ENCODE results near the gene ADI1.
"Not testable (repeated sequence)": the region's sequence is repeated elsewhere in the genome, so short reads cannot be mapped to it uniquely, and the experiment has no call there.

ADI1 gene

DNA sequence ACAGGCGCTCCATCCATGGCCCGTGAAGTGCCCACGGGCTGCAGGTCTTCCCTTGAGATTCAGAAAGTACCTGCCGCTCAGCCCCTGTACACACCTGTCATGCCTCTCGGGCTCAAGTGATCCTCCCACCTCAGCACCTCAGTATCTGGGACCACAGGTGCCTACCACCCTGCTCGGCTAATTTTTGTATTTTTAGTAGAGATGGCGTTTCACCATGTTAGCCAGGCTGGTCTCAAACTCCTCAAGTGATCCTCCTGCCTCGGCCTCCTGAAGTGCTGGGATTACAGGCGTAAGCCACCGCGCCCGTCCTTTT is 26.9 kb downstream of the ADI1 start:
- DNase-seq, result not testable (repeated sequence)

DNA sequence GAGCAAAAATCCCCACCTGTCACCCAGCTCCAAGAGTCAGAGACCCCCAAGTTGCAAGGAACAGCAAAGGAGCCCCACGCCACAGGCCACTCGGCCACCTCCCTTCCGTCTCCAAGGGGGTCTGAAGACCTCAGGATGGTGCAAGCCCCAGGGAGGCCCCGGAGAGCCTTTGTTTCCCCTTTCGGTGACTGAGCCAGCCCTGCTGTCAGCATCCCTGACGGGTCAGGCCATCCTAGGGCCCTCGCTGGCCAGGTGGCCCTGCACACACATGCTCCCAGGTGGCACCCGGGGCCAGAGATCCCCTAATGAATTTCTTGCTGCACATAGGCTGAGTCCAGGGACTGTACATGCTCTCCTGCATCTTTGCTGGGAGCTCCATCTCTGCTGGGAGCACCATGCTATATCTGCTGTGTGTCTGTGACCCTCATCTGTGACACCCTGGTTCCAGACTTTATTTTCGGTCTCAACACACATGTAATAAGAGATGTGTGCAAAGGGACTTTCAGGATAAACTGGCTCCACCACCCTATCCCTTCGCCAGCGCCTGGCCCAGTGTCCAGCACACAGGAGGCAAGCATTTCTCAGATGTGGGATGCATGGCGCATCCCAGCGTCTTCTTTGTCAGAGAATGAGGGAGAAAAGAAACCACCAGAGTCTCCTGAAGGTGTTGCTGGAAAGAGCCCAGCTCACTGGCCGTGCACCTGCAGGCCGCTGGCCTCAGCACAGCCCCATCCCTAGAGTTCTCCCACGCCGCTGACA is 27.4 kb downstream of the ADI1 start:
- DNase-seq, result no peak

DNA sequence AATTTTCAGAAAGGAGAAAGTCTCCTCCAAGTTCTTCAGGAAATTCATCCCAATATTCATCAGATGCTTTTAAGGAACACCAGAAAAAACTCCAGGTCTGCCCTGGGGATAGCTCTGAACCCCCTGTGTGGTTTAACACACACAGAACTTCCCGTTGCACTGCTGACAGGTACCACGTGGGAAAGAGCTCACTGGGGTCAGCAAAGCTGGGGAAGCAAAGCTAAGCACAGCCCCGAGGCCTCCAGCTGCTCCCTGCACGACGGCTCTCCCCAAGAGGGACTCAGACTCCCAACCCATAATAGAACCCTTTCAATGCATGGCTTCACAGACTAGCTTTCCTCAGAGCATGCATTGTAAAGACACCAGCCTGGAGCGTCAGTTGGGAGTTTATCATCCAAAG is 28.0 kb downstream of the ADI1 start:
- DNase-seq, result no peak

DNA sequence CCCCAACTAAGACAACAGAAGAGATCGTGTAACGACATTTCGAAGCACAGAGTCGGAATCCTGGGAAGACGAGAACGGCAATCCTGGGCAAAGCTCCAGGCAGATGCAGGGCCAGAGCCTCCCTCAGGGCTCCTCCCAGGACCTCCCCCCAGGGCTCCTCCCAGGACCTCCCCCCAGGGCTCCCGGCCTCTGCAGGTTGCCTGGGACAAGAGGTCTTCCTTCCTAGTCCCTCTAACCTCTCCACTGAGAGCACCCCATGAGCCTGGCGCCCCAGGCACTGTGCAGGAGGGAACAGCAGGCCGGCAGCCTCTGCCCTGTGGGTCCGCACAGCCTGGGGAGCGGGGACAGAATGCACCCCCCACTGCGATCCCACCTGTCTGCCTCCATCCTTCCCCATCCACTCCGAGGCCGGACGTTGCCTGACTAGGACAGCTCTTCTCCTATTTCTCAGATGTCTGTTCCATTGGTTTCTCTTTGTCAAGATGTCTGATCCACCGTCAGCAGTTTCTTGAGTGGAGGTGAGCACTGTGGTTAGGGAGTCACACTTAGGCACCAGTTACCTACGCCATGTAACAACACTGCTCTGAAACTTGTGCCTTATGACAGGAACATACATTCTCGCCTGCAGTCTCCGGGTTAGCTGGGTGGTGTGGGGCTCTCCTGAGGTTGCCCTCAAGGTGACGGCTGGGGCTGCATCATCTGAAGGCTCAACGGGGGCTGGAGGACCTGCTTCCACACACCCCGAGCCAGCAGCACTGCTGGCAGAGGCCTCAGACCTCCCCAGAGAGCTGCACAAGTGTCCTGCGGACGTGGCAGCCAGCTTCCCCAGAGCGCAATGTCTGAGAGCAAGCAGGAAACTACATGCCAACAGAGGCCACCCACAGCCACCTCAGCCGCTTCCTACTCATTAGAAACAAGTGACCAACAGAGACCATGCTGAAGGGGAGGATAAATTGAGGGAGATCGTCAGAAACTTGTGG is 28.9 kb downstream of the ADI1 start:
- no peak for DNase-seq

DNA sequence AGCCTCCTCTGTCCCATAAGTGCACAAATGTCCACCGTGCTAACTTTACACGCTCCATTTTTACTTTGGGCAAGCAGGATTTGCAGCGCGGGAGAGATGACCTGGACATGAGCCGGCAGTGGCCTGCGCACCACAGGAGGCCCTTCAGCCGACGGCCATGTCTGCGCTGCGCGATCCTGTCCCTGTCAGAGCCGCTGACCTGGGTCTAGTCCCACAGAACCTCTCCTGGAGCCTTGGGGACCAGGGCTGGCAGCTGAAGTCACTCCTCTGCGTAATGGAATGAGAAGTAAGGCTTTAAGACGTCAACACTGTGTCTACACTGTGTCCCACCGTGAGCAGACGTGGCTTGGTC is 29.6 kb downstream of the ADI1 start:
- no peak for DNase-seq

DNA sequence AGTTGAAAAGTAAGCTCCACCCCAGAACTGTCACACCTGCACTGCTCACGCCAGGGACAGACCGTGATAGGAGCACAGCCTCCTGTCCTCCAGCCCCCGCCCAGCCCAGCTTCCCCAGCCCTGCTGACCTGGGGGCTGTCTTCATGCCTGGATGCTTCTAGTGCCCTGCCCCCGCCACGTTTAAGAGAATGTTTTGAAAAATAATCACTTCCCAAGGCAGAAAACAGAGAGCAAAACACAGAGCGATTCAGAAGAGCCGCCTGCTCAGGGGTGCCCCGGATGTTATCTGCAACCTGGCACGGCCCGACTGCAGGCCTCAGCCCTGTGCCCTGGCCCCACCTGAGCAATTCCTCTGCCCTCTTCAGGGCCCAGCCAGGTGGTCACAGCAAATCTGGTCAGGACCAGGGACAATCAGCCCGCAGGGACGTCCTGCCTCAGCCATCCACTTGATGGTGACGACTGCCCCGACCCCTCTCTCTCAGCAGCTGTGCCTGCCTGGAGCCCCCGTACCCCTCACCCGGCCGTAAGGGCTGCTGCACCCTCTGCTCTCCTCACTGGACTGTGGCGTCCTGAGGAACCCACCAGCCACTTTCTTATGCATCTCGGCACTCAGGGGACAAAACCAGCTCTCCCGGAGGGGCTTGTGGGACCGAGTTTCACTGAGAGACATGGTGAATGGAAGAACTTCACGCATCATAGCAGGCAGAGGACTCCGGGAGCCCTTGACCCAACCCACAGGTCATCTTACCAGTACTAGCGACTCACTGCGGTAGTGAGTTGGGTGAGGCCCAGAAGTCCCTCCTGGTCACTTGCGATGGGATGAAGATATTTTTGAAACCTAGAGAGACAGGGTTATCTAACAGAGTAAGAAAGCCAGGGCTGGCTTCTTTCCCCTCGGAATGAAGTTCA is 30.2 kb downstream of the ADI1 start:
- no peak for DNase-seq

DNA sequence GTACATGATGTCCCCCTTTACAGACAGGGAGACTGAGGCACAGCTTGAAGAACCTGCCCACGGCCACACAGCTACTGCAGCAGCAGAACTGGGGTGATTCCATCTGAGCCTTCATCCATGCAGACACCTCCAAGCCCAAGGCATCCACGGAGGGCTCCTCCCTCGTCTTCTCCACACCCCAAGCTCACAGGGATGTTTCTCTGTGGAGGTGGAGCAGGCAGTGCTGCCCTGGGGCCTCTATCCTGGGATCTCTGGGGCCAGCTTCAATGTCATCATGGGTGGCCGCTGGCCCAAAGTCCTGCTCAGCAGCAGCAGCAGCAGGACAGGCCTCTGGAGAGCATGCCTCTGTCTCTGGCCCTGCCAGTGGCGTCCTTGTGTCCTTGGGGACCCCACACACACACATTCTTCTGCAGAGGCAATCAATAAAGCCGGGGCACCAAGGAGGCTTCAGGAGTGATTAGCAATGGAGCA is 31.2 kb downstream of the ADI1 start:
- DNase-seq, result no peak

DNA sequence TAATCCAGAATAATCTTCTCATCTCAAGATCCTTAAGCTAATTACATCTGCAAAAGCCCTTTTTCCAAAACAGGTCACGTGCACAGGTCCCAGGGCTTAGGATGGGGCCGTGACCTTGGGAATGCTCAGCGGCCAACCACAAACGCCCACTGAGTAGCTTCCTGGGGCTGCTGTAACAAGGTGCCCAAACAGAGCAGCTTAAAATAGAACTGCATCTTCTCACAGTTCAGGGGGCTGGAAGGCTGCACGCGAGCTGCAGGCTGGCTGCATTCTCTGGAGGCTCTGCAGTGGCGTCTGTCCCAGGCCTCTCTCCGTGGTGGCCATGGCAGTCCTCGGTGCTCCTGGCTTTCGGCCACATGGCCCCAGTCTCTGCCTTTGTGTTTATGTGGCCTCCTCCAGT is 31.9 kb downstream of the ADI1 start:
- no peak for DNase-seq

DNA sequence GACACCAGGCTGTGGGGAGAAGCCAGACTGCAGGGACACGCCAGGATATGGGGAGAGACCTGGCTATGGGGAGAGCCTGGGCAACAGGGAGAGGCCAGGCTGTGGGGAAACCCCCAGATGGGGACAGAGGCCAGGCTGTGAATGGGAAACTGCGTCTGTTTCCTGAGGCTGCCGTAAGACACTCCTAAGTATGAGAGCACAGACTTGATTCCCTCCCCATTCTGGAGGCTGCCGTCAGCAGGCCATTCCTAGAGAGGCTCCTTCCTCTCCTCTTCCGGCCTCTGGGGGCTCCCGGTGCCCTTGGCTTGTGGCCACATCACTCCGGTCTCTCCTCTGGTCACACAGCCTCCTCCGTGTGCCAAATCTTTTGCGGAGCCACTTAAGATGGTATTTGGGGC is 32.3 kb downstream of the ADI1 start:
- DNase-seq, result no peak

DNA sequence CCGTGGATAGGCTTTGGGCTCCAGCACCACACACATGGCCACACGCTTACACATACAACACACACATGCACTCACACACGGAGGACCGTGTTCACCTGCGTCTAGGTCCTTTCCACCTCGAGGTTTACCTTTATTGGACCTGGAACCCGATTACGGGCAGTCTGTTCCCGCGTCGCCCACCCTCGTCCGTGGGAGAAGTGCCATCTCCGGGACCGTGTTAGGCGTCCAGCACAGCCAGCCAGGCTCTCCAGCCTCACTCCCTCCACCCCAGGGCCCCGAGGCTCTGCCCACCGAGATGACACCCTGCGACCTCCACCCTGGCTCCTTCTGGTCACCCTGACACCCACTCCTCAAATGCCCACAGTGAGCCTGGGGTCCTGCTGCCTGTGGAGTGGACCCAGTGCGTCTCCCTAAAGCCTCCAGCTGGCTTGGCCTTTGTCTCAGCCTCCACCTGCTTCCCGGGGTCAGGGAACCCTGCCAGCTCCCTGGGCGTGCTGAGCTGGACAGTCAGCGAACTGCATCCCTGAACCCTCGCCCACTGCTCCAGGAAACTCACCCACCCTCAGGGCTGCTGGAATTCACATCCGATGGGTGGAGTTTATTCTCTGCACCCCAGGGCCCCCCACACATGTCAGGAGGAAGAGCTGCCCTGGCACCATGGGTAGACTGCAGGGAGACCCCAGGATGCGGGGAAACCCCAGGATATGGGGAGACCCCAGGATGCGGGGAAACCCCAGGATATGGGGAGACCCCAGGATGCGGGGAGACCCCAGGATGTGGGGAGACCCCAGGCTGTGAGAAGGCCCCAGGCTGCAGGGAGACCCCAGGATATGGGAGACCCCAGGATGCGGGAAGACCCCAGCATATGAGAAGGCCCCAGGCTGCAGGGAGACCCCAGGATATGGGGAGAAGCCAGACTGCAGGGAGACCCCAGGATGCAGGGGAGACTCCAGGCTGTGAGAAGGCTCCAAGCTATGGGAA is 33.0 kb downstream of the ADI1 start:
- DNase-seq, result no peak

DNA sequence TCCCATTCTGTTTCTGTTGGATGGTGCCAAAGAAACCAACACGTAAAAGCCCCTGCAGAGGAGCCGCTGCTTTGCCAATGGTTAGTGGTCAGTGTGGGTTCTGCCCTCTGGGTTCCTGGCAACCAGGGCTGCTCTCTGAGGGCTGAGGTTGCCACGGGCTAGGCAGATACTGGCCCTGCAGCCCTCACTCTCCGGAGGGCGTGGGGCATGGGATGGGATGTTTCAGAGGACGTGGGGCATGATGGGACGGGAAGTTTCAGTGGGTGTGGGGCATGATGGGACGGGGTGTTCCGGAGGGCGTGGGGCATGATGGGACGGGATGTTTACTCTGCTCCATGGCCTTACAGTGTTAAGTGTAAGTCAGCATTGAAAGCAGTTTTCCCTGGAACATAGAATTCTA is 34.2 kb downstream of the ADI1 start:
- DNase-seq, result no peak

DNA sequence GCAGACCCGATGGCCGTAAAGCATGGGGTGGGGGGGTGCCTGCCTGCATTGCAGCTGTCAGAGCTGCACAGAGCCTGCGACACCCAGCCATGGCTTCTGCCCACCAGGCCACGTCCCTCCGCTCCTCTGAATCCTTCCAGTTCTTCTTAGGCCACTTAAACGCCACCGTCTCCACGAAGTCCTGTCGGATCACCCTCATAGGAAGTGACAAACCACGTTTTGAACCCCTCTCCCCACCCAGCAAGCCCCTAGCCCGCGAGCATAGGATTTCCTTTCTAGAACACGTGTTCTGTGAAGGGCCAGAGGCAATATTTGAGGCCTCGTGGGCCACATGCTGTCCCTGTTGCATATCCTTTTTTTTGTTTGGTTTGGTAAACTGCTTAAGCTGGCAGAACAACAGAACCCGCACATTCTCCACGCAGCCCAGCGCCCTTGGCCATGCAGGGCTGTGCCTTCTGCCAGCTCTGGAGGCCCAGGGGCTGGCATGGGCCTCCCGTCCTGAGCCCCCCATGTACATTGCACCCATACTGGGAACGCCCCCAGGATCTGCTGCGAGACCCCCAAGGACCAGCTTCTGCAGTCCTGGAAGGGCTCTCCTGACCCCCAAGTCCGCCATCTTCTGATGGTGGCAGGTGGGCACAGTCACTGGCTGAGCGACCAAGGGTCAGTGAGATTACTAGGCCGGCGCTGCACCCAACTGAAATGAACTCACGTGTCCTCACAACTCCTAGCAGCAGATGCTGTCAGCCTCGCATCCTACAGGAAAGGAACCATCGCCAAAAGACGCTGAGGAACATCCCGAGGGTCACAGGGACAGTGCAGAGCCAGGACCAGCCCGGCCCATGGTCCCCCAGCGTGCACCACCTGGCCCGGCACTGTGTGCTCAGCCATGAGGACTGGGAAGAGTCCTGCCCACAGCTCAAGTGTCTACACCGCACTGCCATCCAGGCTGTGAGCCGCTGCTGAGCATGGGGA is 35.1 kb downstream of the ADI1 start:
- no peak for DNase-seq

DNA sequence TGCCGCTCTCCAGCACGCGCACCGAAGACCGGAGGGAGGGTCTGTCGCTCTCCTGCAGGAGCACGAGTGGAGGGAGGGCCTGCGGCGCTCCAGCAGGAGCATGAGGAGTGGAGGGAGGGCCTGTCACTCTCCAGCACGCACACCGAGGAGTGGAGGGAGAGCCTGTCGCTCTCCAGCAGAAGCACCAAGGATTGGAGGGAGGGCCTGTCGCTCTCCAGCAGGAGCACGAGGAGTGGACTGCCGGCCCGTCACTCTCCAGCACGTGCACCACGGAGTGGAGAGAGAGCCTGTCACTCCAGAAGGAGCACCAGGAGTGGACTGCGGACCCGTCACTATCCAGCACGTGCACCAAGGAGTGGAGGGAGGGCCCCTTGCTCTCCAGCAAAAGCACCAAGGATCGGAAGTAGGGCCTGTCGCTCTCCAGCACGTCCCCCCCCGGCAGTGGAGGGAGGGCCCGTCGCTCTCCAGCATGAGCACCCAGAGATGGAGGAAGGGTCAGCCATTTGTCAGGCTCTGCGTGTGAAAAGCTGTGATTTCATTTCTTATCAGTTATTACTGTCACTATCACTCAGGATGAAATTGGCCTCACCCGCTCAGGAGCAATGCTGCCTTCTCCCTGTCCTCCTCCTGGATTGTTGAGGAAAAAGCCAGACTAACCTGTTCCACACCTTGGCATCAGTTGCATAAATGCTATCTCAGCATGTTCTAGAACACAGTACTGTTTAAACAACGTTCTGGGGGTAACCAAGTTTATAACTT is 35.9 kb downstream of the ADI1 start:
- DNase-seq, result no peak

DNA sequence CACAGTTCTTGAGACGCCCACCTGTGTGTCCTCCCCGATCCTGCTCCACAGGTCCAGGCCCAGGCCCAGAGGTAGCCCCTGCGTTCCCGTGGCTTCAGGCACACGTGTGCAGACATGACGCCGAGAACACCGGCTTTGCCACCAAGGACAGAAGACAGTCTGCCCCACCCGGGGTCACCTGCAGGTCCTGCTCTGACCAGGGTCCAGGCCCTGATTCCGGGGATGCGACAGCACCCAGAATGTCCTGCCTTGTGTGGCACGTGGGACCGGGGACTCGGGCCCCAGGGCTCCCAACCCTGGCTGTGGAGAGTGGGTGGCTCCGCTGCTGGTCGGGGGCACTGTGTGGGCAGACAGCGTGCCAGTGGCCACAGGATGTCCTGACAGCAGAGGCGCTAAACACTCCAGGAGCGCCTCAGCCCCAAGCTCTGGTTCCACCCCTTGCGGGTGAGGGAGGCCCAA is 36.9 kb downstream of the ADI1 start:
- no peak for DNase-seq

DNA sequence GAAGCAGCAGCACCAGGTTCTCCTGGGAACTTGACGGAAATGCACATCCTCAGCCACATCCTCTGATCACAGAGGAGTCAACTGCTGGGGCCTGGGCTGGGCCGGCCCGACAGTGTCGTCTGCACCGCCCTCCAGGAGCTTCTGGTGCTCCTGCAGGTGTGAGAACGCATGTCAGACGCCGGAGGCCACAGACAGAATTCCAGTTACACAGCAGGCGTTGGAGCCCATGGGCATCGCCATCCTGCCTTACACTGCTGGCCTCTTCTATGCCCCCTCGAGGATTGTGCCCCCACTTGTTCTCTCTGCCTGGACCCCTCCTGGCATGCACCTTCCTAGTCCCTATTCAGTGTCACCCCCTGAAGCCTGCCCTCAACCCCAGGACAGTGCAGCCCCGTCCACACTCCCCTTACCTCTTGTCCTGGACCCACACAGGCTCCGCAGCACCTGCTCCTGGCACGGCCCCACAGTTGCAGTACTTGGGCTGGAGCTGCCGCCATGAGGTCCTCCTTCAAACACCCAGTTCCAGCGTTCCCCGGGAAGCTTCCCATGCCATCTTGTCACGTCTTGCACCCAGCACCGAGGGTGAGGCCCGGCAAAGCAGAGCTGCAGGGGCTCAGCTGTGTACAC is 37.5 kb downstream of the ADI1 start:
- no peak for DNase-seq

DNA sequence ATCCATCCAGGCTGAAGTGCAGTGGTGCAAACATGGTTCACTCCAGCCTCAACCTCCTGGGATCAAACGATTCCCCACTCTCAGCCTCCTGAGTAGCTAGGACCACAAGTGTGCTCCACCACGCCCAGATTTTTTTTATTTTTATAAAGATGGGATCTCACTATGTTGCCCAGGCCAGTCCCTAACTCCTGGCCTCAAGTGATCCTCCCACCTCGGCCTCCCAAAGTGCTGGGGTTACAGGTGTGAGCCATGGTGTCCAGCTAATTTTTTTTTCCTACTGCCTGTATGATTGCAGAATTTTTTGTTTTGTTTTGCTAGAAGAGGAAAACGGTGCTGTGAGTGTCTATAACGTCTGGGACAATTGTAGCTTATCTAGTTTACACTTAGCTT is 38.3 kb downstream of the ADI1 start:
- no peak for DNase-seq

DNA sequence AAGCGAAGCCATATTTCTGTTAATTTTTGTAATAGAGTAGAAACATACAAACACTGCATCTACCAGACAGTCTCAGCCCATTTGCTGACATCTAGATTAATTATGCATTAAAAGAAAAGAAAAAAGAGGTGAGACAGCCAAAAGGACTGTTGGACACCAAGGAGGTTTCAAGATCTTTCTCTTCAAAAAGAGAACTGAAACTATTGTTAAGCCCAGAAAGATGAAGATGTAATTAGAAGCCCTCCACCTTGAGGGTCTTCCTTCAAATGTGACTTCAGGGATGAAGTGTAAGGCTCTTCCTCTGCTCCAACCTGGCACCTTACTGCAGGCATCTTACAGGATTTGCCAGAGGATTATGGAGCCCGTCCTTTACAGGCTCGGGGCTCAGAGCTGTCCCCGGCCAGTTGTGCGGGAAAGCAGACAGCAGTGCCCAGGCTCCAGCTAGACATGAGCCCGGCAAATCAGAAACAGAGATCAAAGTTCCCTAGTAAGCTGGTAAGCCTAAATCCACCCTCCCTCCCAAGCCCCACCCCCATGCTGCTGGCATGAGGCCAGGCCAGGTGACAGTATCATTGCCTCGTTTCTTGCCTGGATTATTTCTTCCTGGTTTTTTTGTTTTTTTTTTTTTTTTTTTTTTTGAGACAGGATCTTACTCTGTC is 38.9 kb downstream of the ADI1 start:
- no peak for DNase-seq

DNA sequence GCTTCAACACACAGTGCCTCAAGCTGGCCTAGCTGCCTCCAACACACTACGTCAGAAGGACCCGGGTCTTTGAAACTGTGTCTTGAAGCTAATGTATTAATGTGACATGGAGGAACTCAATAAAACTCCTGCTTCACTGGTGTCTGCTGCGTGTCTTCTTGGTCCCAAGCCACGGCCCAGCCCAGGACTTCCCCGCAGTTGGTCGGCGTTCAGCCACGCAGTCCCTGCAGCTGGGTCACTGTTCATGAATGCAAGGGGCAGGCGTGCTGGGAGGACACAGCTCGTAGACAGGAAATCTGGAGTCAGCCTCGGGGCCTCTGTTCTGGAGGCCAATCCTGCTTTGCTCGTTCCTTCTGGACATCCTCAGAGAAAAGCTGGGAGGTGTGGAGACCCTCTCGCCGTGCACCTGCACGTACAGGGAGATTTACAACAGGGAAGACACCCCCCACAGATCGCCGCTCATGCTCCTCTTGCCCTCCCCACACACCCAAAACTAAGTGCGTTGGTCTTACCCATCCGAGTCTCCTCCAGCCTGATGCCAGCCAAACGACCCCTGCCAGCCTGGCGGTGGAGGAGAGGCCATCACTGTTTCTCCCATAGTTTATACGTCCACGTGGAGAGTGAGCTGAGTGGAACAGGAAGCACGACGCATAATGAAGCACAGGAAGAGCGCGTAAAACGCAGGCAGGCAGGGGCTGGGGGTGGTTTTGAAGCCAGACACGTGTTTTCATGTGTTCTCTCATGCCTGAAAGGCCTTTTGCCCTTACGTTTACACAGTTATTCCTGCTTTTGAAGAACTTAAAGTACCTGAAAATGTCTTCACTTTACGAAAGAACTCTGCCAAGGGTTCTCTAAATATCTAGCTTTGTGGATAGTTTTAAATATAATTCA is 39.7 kb downstream of the ADI1 start:
- no peak for DNase-seq

Measured in SW 1271 (cell line).